Liver (tissue), 9 donors: Measurements from ENCODE around the gene DMRT1. TPM values are rescaled to one million over a fixed set of nuclear protein-coding genes. Genes with fewer than 3 reads are reported as not detected.

Source experiments
- DNase-seq: peaks from one replicate; pipeline ENCODE4 v3.0.0-alpha.2; 2017; ENCODE audit warnings: low spot score
- H3K27ac ChIP-seq, 2 donors: one replicate each; pipeline ENCODE4 v1.7.0; 2013; ENCODE audit warnings: inconsistent platforms in 2 of 2, low read length in 2 of 2, control low read depth in 1 of 2, low read depth in 1 of 2, mild to moderate bottlenecking in 1 of 2
- H3K27me3 ChIP-seq, 4 donors: one replicate each; pipeline versions ENCODE4 v1.6.1 to v1.7.0; 2013; ENCODE audit warnings: low read length in 3 of 4, inconsistent platforms in 1 of 4, mild to moderate bottlenecking in 1 of 4, moderate library complexity in 1 of 4; ENCODE audit not compliant: control insufficient read depth in 4 of 4, insufficient read depth in 4 of 4
- H3K36me3 ChIP-seq, 4 donors: one replicate each; pipeline versions ENCODE4 v1.6.1 to v1.7.0; 2013; ENCODE audit warnings: low read length in 3 of 4, mild to moderate bottlenecking in 3 of 4, low read depth in 1 of 4, moderate library complexity in 1 of 4; ENCODE audit not compliant: control insufficient read depth in 4 of 4, insufficient read depth in 3 of 4
- H3K4me1 ChIP-seq, 4 donors: one replicate each; pipeline versions ENCODE4 v1.6.1 to v1.7.0; 2013; ENCODE audit warnings: low read length in 3 of 4, mild to moderate bottlenecking in 3 of 4, moderate library complexity in 1 of 4; ENCODE audit not compliant: control insufficient read depth in 4 of 4, insufficient read depth in 4 of 4
- H3K4me3 ChIP-seq, 3 donors: one replicate each; pipeline versions ENCODE4 v1.6.1 to v1.7.0; 2013; ENCODE audit warnings: low read length in 3 of 3, control low read depth in 1 of 3, low read depth in 1 of 3, mild to moderate bottlenecking in 1 of 3
- H3K9ac ChIP-seq, 2 donors: one replicate each; pipeline ENCODE4 v1.7.0; 2013; ENCODE audit warnings: low read length in 2 of 2, mild to moderate bottlenecking in 2 of 2, moderate library complexity in 2 of 2, control low read depth in 1 of 2, low read depth in 1 of 2
- H3K9me3 ChIP-seq, 4 donors: one replicate each; pipeline versions ENCODE4 v1.6.1 to v1.7.0; 2013; ENCODE audit warnings: low read length in 3 of 4; ENCODE audit not compliant: control insufficient read depth in 4 of 4
- EGR1 ChIP-seq, 2 donors: IDR thresholded peaks; 2 replicates each; pipeline ENCODE4 v1.6.1; 2016 to 2018; ENCODE audit warnings: antibody characterized with exemption in 2 of 2, low read depth in 2 of 2
- FOXA1 ChIP-seq: IDR thresholded peaks from 2 replicates; pipeline ENCODE4 v1.6.1; 2016; ENCODE audit warnings: antibody characterized with exemption
- HNF4G ChIP-seq: IDR thresholded peaks from 2 replicates; pipeline ENCODE4 v1.6.1; 2016; ENCODE audit warnings: antibody characterized with exemption
- RAD21 ChIP-seq, 2 donors: IDR thresholded peaks; 2 replicates each; pipeline ENCODE4 v1.6.1; 2016; ENCODE audit warnings: antibody characterized with exemption in 2 of 2, mild to moderate bottlenecking in 2 of 2
- RXRA ChIP-seq, 2 donors: IDR thresholded peaks; 2 replicates each; pipeline ENCODE4 v1.6.1; 2017 to 2018; ENCODE audit warnings: antibody characterized with exemption in 2 of 2, mild to moderate bottlenecking in 1 of 2
- SP1 ChIP-seq: IDR thresholded peaks from 2 replicates; pipeline ENCODE4 v1.6.1; 2018; ENCODE audit warnings: antibody characterized with exemption, mild to moderate bottlenecking
- TAF1 ChIP-seq: conservative IDR thresholded peaks from 2 replicates; pipeline ENCODE4 v1.6.1; 2016; ENCODE audit warnings: antibody characterized with exemption, mild to moderate bottlenecking
- WGBS: extraction: QIAGEN DNeasy Blood & Tissue Kit; methylation state at CpG from one replicate; pipeline ENCODE4 v1.1.7; 2013; 5-methylcytosine and 5-hydroxymethylcytosine counted together
- polyA plus RNA-seq, 2 donors: library from polyadenylated mRNA; stranded (reverse) in 1 of 2; unstranded in 1 of 2; fragments of 200-250 nt in 1 of 2; fragments of >200 nt in 1 of 2; fragmentation: Nextera tagmentation in 1 of 2; extraction: Ambion mirVana in 1 of 2; gene quantifications; one replicate each; pipeline versions ENCODE4 v1.2.1 to v1.2.3, GENCODE V29; 2013 to 2015
- total RNA-seq, 2 donors: library from RNA; depleted of rRNA; stranded (reverse); fragments of >200 nt; gene quantifications; one replicate each; pipeline ENCODE4 v1.2.3, GENCODE V29; 2014
- TF ChIP-seq, protein P1 (sequence below): IDR thresholded peaks from 2 replicates; pipeline ENCODE4 v1.6.1; 2016; ENCODE audit warnings: antibody characterized with exemption
- TF ChIP-seq, protein P2 (sequence below): fragments of 150-350 bp; IDR thresholded peaks from 2 replicates; pipeline ENCODE4 v1.5.1; 2017; ENCODE audit warnings: improper control_type of control experiment, low read depth, low read length; ENCODE audit not compliant: missing input control
- TF ChIP-seq, protein P3 (sequence below): IDR thresholded peaks from 2 replicates; pipeline ENCODE4 v1.6.1; 2016; ENCODE audit warnings: antibody characterized with exemption
- TF ChIP-seq, protein P4 (sequence below): IDR thresholded peaks from 2 replicates; pipeline ENCODE4 v1.6.1; 2016; ENCODE audit warnings: antibody characterized with exemption
- TF ChIP-seq, protein P5 (sequence below): IDR thresholded peaks from 2 replicates; pipeline ENCODE4 v1.6.1; 2016; ENCODE audit warnings: antibody characterized with exemption, mild to moderate bottlenecking
- donor health status: healthy.
- donor health status: healthy.
- donor health status: healthy.
- donor health status: healthy.
- donor health status: healthy.

Gene DMRT1
- total and polyA plus RNA-seq, 4 donors, result not detected

DNA sequence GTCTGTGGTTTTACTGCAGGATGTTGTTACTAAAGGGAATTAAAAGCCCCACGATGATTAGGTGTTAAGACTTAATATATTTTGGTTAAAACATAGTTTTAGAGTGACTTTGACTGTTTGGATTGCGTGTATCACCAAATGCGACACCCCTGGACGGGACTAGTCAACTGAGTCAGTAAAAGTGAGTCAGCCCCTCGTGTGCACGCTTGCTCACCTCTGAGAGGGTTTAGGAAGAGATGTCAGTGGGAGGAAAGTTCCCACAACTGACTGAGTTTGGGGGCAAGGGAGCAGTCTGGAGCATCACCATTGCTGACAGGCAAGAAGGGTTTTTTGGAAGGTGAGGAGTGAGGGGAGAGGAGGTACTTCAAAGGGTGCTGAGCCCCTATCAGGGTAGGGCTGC, 120.5 kb downstream of the DMRT1 start:
- H3K9ac ChIP-seq, result no peak overlapping the region
- H3K36me3 ChIP-seq, result no peaks in the 10 kb centered on the region
- WGBS, result 63% methylated on average over 6 of the region's 6 CpGs
- no peak for DNase-seq
- no peaks in the 10 kb centered on the region for H3K4me1 ChIP-seq
- H3K4me3 ChIP-seq, result no peak overlapping the region
- H3K27me3 ChIP-seq, result peaks cover 3 to 11% (median 8%) of the 10 kb centered on the region in 4 donors
- no peaks in the 10 kb centered on the region for H3K9me3 ChIP-seq
- H3K27ac ChIP-seq, result no peak overlapping the region
- TF ChIP-seq, protein P1, sequence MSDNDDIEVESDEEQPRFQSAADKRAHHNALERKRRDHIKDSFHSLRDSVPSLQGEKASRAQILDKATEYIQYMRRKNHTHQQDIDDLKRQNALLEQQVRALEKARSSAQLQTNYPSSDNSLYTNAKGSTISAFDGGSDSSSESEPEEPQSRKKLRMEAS, result no peak
- TF ChIP-seq RAD21 (IDR thresholded peaks at IDR 0.05) (no peak), RXRA (IDR thresholded peaks at IDR 0.05) (no peak), FOXA1 (no peak), HNF4G (no peak), TAF1 (no peak)
- TF ChIP-seq, protein P2, sequence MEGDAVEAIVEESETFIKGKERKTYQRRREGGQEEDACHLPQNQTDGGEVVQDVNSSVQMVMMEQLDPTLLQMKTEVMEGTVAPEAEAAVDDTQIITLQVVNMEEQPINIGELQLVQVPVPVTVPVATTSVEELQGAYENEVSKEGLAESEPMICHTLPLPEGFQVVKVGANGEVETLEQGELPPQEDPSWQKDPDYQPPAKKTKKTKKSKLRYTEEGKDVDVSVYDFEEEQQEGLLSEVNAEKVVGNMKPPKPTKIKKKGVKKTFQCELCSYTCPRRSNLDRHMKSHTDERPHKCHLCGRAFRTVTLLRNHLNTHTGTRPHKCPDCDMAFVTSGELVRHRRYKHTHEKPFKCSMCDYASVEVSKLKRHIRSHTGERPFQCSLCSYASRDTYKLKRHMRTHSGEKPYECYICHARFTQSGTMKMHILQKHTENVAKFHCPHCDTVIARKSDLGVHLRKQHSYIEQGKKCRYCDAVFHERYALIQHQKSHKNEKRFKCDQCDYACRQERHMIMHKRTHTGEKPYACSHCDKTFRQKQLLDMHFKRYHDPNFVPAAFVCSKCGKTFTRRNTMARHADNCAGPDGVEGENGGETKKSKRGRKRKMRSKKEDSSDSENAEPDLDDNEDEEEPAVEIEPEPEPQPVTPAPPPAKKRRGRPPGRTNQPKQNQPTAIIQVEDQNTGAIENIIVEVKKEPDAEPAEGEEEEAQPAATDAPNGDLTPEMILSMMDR, result no peak
- TF ChIP-seq, protein P3, sequence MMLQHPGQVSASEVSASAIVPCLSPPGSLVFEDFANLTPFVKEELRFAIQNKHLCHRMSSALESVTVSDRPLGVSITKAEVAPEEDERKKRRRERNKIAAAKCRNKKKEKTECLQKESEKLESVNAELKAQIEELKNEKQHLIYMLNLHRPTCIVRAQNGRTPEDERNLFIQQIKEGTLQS, result no peak

DNA sequence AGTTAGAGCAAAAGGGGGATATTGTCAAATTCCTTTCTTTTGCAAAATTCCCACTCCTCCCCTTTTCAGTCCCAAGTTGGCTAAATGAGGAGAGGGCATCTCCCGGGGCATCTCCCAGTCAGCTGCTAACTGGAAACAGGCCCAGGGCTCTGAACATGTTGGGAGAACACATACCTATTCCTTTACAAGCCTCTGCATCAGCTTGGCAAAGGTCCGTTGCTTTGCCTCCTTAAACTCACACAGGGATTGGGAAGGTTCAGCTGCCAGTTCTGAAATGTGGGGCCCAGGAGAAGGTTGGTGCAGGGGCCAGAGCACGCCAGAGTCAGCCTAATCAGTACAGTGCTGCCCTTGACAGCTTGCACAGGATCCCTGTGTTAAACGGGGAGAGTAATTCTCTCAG, 124.0 kb downstream of the DMRT1 start:
- DNase-seq, result no peak
- peaks cover 8 to 18% (median 16%) of the 10 kb centered on the region in 4 donors for H3K27me3 ChIP-seq
- 28% methylated on average over 4 of the region's 4 CpGs for WGBS

DNA sequence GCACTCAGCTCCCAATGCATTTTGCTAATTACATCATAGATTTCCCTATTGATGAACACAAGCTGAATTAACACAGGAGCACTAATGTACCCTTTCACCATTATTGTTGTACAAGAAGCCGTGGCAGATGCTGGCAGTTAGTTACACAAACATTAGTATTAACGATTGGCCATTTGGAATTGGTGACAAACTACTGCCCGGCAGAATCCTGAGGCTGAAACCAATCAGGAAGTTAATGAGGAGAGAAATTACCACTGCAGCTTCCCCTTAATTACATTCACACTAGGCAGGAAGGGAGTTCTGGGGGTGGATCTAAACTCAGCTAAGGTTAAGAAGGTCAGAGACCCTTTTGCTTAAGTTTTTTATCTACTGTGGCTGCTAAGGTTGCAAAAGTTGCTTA, 125.4 kb downstream of the DMRT1 start:
- peaks cover 0 to 4% (median 0%) of the 10 kb centered on the region in 4 donors for H3K9me3 ChIP-seq
- H3K36me3 ChIP-seq, result no peaks in the 10 kb centered on the region
- H3K4me1 ChIP-seq, result peaks cover 3 to 9% (median 7%) of the 10 kb centered on the region in 4 donors
- DNase-seq, result no peak
- H3K27me3 ChIP-seq, result peaks cover 7 to 21% (median 13%) of the 10 kb centered on the region in 4 donors
- WGBS, result 8% methylated on average over 3 of the region's 3 CpGs
- no peak overlapping the region for H3K9ac ChIP-seq
- H3K27ac ChIP-seq, result no peak overlapping the region
- no peak overlapping the region for H3K4me3 ChIP-seq
- TF ChIP-seq EGR1 (IDR thresholded peaks at IDR 0.05; ENCODE audit: low read depth in 2 of 2) (no peak), TAF1 (no peak), HNF4G (no peak)
- TF ChIP-seq, protein P4, sequence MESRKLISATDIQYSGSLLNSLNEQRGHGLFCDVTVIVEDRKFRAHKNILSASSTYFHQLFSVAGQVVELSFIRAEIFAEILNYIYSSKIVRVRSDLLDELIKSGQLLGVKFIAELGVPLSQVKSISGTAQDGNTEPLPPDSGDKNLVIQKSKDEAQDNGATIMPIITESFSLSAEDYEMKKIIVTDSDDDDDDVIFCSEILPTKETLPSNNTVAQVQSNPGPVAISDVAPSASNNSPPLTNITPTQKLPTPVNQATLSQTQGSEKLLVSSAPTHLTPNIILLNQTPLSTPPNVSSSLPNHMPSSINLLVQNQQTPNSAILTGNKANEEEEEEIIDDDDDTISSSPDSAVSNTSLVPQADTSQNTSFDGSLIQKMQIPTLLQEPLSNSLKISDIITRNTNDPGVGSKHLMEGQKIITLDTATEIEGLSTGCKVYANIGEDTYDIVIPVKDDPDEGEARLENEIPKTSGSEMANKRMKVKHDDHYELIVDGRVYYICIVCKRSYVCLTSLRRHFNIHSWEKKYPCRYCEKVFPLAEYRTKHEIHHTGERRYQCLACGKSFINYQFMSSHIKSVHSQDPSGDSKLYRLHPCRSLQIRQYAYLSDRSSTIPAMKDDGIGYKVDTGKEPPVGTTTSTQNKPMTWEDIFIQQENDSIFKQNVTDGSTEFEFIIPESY, result no peak
- TF ChIP-seq, protein P2, result no peak
- TF ChIP-seq, protein P5, sequence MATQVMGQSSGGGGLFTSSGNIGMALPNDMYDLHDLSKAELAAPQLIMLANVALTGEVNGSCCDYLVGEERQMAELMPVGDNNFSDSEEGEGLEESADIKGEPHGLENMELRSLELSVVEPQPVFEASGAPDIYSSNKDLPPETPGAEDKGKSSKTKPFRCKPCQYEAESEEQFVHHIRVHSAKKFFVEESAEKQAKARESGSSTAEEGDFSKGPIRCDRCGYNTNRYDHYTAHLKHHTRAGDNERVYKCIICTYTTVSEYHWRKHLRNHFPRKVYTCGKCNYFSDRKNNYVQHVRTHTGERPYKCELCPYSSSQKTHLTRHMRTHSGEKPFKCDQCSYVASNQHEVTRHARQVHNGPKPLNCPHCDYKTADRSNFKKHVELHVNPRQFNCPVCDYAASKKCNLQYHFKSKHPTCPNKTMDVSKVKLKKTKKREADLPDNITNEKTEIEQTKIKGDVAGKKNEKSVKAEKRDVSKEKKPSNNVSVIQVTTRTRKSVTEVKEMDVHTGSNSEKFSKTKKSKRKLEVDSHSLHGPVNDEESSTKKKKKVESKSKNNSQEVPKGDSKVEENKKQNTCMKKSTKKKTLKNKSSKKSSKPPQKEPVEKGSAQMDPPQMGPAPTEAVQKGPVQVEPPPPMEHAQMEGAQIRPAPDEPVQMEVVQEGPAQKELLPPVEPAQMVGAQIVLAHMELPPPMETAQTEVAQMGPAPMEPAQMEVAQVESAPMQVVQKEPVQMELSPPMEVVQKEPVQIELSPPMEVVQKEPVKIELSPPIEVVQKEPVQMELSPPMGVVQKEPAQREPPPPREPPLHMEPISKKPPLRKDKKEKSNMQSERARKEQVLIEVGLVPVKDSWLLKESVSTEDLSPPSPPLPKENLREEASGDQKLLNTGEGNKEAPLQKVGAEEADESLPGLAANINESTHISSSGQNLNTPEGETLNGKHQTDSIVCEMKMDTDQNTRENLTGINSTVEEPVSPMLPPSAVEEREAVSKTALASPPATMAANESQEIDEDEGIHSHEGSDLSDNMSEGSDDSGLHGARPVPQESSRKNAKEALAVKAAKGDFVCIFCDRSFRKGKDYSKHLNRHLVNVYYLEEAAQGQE, result no peak

More for the DNA sequence above, 124.0 kb downstream of the DMRT1 start:
- Histone ChIP-seq H3K4me1 (peaks cover 0 to 9% (median 3%) of the 10 kb centered on the region in 4 donors), H3K27ac (no peak overlapping the region), H3K36me3 (no peaks in the 10 kb centered on the region), H3K9ac (no peak overlapping the region), H3K9me3 (no peaks in the 10 kb centered on the region), H3K4me3 (no peak overlapping the region)
- TF ChIP-seq, protein P1, result no peak
- TF ChIP-seq, protein P4, result no peak
- TF ChIP-seq SP1, result no peak
